ENCODE data around the gene GDF11.

DNA sequence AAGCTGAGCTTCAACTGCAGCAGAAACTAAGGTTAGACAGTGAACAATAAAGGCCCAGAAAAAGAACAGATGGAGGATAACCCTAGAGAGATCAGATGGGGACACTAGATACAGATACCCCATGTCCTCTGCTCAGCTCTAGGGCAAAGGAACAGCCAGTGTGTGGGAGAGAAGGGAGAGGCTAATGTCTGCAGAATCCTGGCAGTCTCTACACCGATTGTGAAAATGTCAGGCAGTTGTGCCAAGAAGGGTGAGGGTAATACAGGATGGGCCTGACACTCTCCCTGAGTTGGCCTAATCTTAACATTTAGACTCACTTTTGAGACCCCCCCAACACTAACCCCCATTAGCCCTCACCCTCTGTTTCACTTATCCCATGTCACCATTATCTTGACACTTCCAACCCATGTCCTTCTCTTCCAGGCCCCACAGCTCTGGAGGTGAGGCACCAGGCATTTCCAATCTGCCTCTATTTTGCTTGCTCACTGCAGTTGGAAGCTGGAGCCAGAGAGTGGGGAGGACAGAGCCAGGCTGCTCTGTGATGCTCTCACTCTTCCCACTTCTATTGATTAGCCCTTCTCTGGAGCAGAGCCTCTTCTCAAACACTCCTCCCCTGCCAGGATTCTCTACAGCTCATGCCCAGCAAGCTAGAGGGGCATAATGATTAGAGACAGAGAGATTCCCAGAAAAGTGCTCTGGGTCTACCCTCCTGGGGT is 30.1 kb upstream of the GDF11 start:
- TF ChIP-seq, protein P1, sequence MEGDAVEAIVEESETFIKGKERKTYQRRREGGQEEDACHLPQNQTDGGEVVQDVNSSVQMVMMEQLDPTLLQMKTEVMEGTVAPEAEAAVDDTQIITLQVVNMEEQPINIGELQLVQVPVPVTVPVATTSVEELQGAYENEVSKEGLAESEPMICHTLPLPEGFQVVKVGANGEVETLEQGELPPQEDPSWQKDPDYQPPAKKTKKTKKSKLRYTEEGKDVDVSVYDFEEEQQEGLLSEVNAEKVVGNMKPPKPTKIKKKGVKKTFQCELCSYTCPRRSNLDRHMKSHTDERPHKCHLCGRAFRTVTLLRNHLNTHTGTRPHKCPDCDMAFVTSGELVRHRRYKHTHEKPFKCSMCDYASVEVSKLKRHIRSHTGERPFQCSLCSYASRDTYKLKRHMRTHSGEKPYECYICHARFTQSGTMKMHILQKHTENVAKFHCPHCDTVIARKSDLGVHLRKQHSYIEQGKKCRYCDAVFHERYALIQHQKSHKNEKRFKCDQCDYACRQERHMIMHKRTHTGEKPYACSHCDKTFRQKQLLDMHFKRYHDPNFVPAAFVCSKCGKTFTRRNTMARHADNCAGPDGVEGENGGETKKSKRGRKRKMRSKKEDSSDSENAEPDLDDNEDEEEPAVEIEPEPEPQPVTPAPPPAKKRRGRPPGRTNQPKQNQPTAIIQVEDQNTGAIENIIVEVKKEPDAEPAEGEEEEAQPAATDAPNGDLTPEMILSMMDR (IDR thresholded peaks at IDR 0.05) = no peak
- no peak for TF ChIP-seq ZFX (IDR thresholded peaks at IDR 0.05; ENCODE audit: borderline replicate concordance)

All from 22Rv1 (cell line).